Measurements from ENCODE around the gene FANCD2OS.
A peak's percentile ranks its signal among the peaks of the same experiment; 100 is the strongest.

FANCD2OS gene

DNA sequence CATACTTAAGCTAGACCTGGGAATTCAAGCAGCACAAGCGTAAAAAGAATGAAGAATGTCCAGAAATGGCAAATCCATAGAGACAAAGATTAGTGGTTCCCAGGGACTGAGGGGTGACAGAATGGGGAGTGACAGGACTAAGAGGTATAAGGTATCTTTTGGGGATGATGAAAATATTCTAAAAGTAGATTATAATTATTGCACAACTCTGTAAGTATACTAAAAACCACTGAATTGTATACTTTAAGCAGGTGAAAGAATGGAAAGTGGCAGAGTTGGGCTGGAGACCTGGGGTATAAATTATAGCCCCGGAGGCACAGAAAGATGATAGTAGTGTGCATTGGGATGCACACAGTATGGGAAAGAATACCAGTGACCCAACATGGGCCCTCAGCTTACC is 13.0 kb upstream of the FANCD2OS start:
- TF ChIP-seq, protein P1, sequence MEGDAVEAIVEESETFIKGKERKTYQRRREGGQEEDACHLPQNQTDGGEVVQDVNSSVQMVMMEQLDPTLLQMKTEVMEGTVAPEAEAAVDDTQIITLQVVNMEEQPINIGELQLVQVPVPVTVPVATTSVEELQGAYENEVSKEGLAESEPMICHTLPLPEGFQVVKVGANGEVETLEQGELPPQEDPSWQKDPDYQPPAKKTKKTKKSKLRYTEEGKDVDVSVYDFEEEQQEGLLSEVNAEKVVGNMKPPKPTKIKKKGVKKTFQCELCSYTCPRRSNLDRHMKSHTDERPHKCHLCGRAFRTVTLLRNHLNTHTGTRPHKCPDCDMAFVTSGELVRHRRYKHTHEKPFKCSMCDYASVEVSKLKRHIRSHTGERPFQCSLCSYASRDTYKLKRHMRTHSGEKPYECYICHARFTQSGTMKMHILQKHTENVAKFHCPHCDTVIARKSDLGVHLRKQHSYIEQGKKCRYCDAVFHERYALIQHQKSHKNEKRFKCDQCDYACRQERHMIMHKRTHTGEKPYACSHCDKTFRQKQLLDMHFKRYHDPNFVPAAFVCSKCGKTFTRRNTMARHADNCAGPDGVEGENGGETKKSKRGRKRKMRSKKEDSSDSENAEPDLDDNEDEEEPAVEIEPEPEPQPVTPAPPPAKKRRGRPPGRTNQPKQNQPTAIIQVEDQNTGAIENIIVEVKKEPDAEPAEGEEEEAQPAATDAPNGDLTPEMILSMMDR (IDR thresholded peaks at IDR 0.05; ENCODE audit: low read depth, low read length, missing control alignments), result no peak
- no peak overlapping the region for H3K4me3 ChIP-seq (ENCODE audit: low read depth, low read length)
- DNase-seq (ENCODE audit: low read depth), result no peak

DNA sequence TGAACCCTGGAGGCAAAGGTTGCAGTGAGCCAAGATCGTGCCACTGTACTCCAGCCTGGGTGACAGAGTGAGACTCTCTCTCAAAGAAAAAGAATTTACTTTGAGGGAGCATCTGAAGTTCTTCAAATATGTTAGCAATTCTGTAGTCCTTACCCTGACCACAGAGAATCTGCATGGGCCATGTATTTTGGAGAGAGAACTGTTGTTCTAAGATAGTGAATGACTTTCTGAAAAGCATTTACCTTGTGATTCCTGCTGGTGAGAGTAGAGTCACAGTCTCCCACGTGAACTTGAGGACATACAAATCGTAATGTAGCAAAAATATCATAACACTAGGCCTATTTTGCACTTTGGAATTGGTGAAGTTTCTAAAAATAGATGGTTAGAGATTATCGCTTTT is 11.3 kb upstream of the FANCD2OS start:
- TF ChIP-seq, protein P1 (IDR thresholded peaks at IDR 0.05; ENCODE audit: low read depth, low read length, missing control alignments), result no peak
- DNase-seq (ENCODE audit: low read depth), result no peak
- H3K4me3 ChIP-seq (ENCODE audit: low read depth, low read length), result no peak overlapping the region

DNA sequence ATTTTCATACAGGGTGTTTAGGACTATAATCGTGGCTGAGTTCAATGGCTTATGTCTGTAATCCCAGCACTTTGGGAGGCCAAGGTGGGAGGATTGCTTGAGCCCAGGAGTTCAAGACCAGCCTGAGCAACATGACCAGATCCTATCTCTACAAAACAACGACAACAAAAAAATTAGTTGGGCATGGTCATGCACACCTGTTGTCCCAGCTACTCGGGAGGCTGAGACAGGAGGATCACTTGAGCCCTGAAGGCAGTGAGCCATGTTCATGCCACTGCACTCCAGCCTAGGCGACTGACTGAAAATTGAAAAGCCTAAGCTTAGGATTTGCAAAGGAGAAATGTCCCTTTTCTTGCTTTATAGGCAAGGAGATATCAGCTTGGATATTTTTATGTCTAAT is 8.9 kb upstream of the FANCD2OS start:
- TF ChIP-seq, protein P1 (IDR thresholded peaks at IDR 0.05; ENCODE audit: low read depth, low read length, missing control alignments), result no peak
- DNase-seq (ENCODE audit: low read depth), result no peak
- H3K4me3 ChIP-seq (ENCODE audit: low read depth, low read length), result peak overlapping the region; percentile 87; the same call in 1 of the 2 replicates

DNA sequence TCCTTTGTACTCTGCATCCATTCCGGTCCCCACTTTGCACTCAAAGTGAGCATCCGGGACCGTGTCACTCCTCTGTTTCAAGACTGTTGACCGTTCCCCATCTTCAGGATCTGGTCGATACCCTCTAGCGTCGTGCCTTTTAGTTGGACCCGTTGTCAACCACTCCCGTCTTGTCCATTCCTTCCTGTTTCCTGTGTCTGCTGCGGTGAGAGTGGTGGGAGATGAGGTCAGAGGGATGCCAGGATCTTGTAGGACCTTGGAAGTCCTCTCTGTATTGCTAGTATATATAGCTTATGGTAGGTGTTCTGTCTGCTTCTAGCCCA is 8.0 kb upstream of the FANCD2OS start:
- TF ChIP-seq, protein P1 (IDR thresholded peaks at IDR 0.05; ENCODE audit: low read depth, low read length, missing control alignments), result no peak
- no peak for DNase-seq (ENCODE audit: low read depth)
- H3K4me3 ChIP-seq (ENCODE audit: low read depth, low read length), result peak overlapping the region; percentile 87

DNA sequence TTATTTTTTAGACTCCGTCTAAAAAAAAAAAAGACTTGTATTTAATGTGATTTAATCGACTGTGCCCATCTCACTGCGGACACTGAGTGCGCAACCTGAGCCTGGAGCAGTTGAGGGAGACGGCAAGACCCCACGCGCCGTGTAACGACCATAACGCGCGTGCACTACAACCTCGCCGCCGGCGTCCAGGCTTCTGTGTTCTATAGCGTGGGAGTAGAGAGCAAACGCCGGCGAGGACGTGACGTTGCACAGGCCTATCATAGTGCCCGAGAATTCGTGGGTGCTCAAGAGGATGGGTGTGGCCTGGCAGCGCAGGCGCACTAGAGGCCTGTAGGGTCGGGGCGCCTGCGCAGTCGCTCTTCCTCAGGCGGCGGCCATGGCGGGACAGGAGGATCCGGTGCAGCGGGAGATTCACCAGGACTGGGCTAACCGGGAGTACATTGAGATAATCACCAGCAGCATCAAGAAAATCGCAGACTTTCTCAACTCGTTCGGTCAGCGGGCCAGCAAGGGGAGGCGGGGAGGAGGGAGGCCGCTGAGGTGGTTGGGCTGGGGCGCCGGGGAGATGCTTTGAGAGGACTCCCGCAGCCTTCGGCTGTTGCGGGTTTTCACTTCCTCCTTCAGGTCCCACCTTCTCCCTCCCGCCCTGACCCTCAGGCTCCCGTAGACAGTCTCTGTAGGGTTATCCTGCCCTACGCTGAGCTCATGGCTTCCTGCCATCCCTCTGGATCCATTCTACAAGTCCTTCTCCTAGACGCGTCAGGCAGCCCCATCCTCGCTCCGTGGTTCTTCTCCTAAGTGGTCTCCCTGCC is 7.5 kb upstream of the FANCD2OS start, which contains the start of gene BRK1:
Gene BRK1, plus strand, starts transcription at position 350 of the 812 bp plus-strand sequence. Its CDS starts 27 bp downstream, at position 377.
- TF ChIP-seq, protein P1 (IDR thresholded peaks at IDR 0.05; ENCODE audit: low read depth, low read length, missing control alignments), result no peak
- DNase-seq (ENCODE audit: low read depth), result peak; percentile 93
- H3K4me3 ChIP-seq (ENCODE audit: low read depth, low read length), result peak within 1 kb of the TSS; percentile 87

DNA sequence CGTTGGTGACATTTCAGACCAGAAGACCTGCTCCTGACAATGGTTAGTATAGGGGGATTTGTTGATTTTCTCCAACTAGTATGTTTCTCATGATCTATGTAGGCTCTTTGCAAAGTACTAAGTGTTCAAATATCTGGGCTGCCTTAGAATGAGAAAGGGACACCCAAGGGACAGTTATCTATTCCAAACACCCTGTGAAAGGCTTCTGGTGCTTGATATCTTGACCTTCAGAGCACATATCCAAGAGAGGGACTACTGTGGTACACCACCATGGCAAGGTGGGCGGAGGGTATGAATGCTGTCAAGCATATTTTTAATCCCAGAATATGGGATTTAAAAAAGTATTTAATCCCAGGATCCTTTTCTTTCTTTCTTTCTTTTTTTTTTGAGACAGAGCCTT is 1.1 kb downstream of the FANCD2OS start:
- TF ChIP-seq, protein P1 (IDR thresholded peaks at IDR 0.05; ENCODE audit: low read depth, low read length, missing control alignments), result no peak
- no peak overlapping the region for H3K4me3 ChIP-seq (ENCODE audit: low read depth, low read length)
- DNase-seq (ENCODE audit: low read depth), result no peak

DNA sequence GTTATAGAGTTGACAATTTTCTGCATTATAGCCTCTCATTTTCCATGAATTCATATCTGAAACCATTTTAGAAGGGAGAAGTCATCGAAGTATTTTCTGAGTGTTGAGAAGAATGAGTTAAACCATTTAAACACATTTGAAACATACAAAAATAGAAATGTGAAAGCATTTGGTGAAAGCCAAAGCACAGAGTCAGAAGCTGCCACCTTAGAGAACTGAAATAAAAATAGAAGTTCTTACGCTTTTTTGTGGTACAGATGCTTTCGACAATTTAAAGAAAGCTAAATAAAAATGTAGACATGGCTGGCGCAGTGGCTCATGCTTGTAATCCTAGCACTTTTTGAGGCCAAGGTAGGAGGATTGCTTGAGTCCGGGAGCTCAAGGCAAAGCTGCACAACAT is 9.0 kb downstream of the FANCD2OS start:
- DNase-seq (ENCODE audit: low read depth), result no peak
- TF ChIP-seq, protein P1 (IDR thresholded peaks at IDR 0.05; ENCODE audit: low read depth, low read length, missing control alignments), result no peak
- H3K4me3 ChIP-seq (ENCODE audit: low read depth, low read length), result no peak overlapping the region
